Omental fat pad (tissue), 4 donors: ENCODE data around the gene COL4A2. TPM values are rescaled to one million over a fixed set of nuclear protein-coding genes. Genes with fewer than 3 reads are reported as not detected.

ENCODE experiments used
- ATAC-seq: fragments of 150-250 bp; one replicate; pipeline ENCODE4 v1.9.1; 2016; ENCODE audit warnings: mild to moderate bottlenecking, moderate library complexity; ENCODE audit not compliant: low FRiP score
- DNase-seq: peaks from one replicate; pipeline ENCODE4 v3.0.0-alpha.2; 2019; ENCODE audit warnings: low spot score
- total RNA-seq, 4 donors: library from RNA; depleted of rRNA; stranded (reverse); fragments of >200 nt; gene quantifications; one replicate each; pipeline ENCODE4 v1.1.0, GENCODE V29; 2016
- TF ChIP-seq, protein P1 (sequence below), 3 donors: fragments of 450-650 bp; IDR thresholded peaks; one replicate each; pipeline ENCODE4 v1.5.1; 2016 to 2017; ENCODE audit warnings: antibody characterized with exemption in 3 of 3, mild to moderate bottlenecking in 3 of 3, moderate library complexity in 2 of 3

Gene COL4A2
- total RNA-seq, 4 donors from 2014 or later: 380 to 788 (median 684) TPM

DNA sequence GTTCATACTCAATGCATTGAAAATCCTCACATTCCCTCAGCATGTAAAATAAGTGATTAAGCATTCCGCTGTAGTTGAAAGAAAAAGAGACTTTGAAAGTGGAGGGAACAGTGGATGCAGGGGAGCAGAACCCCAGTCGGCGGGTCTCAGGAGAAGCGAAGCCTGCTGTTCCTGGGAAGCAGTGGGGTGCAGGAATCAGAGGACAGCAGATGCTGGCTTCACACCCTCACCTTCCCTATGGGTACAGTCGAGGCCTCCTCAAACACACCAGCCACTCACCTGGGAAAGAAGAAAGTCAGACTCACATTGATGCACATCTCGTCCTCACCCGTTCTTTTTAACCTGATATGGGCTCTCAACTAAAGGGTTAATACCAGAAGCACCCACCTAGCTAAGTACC, 38.2 kb downstream of the COL4A2 start:
- DNase-seq (no peak), ATAC-seq (no peak)
- TF ChIP-seq, protein P1, sequence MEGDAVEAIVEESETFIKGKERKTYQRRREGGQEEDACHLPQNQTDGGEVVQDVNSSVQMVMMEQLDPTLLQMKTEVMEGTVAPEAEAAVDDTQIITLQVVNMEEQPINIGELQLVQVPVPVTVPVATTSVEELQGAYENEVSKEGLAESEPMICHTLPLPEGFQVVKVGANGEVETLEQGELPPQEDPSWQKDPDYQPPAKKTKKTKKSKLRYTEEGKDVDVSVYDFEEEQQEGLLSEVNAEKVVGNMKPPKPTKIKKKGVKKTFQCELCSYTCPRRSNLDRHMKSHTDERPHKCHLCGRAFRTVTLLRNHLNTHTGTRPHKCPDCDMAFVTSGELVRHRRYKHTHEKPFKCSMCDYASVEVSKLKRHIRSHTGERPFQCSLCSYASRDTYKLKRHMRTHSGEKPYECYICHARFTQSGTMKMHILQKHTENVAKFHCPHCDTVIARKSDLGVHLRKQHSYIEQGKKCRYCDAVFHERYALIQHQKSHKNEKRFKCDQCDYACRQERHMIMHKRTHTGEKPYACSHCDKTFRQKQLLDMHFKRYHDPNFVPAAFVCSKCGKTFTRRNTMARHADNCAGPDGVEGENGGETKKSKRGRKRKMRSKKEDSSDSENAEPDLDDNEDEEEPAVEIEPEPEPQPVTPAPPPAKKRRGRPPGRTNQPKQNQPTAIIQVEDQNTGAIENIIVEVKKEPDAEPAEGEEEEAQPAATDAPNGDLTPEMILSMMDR (IDR thresholded peaks at IDR 0.05): no peak

DNA sequence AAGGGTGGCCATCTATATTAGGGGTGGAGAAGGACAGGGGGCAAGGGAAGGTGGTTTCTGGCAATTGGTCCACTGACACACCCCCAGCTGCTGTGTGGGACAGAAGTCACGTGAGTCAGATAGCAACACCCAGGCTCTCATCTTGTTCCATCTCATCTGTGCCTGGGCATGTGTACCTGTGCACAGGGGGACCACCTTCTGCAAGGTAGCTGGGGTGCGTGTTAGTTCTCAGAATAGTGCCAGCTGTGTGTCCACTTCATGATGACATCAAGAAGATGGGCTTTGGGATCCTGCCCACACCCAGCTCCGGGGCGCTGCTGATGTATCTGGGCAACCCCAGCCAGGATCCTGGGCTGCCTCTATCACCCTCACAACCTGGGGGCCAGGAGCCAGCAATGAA, 38.6 kb downstream of the COL4A2 start:
- no peak for ATAC-seq

DNA sequence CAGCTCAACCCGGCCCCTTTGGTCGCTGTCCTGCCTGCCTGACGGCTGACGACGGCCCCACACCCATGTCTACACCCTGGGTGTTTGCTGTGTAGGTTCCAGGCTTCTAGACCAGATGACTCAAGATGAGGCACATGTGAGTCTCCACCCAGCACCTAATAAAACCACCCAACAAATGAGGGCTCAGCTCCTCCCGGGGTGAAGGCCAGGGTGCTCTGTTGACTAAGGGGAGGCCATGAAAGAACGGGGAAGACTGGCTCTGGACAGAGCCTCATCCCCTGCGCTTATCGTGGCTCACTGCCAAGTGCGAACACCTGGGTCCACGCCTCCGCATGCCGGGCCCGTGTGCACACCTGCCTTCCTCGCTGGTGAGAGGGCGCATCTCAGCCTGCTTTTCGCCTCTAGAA, 39.6 kb downstream of the COL4A2 start:
- no peak for ATAC-seq
- no peak for DNase-seq
- TF ChIP-seq, protein P1 (IDR thresholded peaks at IDR 0.05): no peak

More for the DNA sequence above, 38.6 kb downstream of the COL4A2 start:
- TF ChIP-seq, protein P1 (IDR thresholded peaks at IDR 0.05): no peak
- no peak for DNase-seq

DNA sequence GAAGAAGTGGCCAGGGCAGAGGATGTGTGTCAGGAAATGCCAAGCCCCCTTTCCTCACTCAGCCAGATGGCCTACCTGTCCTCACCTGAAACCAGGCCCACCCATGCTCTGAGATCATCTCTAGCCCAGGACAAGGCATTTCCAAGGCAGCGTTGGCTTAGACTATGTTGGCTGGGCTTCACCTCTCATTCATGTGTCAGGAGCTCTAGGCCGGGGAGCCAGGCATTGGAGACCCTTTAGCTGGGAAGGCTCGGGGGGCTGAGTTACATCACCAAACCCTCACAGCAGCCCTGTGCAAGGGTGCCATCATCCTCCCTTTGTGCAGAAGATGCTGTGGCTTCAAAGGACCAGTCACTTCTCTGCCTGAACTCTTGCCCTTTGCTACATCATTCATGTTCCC, 40.0 kb downstream of the COL4A2 start:
- no peak for DNase-seq
- ATAC-seq: no peak
- TF ChIP-seq, protein P1 (IDR thresholded peaks at IDR 0.05): no peak

DNA sequence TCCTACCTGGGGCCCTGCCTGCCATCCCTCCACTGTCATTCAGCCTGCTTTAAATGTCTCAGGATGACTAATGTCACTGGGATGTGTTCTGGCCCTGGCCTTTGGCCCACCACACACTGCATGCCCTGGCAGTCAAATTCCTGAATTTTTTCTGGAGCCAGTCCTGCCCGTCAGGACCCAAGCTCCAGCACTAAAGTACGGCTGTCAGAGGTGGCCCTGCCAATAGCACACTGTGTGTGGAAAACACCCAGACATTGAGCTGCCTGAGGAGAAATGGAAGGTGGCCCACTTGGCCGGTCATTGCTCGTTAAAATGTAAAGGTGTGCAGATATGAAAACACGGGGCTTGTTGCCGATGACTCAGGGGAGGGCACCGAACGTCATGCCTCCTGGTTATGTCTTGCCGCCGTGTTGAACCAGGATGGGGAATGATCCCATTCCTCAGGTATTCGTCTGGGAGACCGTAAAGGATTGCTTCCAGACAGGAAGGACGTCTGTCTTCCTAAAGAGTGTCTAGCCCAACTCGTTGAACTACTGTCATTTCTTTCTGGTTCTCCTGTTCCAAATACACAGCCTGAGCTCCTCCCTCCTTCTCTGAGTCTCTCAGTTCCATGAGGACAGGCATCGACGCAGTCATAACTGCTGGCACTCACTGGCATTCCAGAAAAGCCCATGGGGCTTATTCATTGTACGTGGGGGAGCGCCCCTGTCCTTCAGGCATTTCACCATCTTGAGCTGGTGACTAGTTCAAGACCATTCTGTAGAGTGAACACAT, 40.6 kb downstream of the COL4A2 start:
- TF ChIP-seq, protein P1 (IDR thresholded peaks at IDR 0.05): no peak
- DNase-seq (no peak), ATAC-seq (peak; percentile 60)

DNA sequence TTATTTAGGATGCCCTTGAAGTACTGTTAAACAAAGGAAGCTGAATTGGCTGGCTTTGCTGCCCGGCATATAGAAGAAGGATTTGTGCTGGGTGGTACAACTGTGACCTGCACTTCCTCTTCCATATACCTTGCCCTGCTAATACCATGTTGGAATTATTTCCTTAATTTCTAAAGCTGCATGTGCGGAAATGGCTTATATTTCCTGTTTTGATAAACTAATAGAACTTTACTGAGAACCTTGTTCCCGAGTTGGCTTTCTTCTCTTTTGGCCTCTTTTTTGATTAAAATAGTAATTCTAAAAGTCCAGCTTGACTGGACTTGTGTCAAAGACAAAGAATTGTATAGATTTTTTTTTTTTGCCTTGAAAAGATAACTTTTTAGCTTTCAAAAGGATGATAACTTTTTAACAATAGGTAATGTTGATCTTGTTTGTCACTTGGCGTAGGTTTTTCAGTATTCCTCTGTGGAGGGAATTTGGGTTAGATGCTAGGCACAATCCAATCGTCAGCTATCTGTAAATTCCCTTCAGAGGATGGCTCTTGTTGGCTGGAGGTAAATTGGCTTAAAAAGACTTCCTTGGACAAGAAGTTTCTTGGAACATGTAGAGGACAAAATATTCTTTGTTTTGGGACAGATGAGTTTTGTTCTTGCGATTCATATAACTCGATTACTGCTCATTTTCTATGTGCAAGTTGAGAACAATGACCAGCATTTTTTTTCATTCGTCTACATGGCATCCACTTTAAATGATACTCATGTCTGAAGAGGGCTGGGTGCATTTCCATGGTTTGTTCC, 41.4 kb downstream of the COL4A2 start:
- no peak for ATAC-seq
- no peak for DNase-seq
- TF ChIP-seq, protein P1 (IDR thresholded peaks at IDR 0.05): no peak
